Esophagus squamous epithelium (tissue), 4 donors: ENCODE data around the gene SLF2.

Experiments used
- CTCF ChIP-seq, 6 experiments: fragments of 450-650 bp in 4 of 6; fragments of 200-600 bp in 2 of 6; sonication (generic) in 2 of 6; IDR thresholded peaks; one replicate each; pipeline ENCODE4 v1.5.1; 2016 to 2019; ENCODE audit warnings: antibody characterized with exemption in 6 of 6, mild to moderate bottlenecking in 4 of 6, moderate library complexity in 4 of 6
- POLR2A ChIP-seq, 4 donors: fragments of 450-650 bp; IDR thresholded peaks; one replicate each; pipeline ENCODE4 v1.6.1; 2017; ENCODE audit warnings: antibody characterized with exemption in 4 of 4, mild to moderate bottlenecking in 4 of 4, moderate library complexity in 3 of 4

DNA sequence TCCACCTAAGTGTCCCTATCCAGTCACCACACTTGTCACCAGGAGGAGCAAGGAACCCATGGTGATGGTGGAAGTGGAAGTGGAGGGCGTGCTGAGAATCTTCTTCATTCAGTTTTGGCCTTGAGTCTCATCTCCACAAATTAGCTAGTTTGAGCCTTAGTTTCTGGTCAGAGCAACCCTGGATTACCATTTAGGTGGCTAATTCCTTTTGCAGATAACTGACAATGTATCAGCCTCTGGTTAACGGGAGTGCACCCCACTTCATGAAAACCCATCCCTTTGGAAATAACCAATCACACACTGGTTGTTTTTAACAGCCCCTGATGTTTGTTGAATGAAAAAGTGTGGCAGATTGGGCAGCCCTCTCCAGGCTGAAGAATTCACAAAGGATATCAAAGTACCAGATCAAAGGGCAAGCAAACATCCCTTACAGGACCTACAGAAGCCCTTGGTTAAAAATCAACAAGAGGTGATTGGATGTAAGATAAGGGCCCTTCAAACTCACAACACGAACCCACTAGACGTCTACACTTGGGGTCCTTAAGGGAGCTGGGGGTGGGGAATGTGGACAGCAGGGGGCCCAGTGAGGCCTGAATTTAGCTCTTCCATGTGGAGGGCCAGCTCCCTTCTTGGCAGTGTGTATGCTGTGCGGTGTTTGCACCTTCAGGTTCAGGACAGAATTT, 37.1 kb upstream of the SLF2 start:
- TF ChIP-seq CTCF (IDR thresholded peaks at IDR 0.05), result no peak
- no peak for TF ChIP-seq POLR2A (IDR thresholded peaks at IDR 0.05)
